H1 (cell line): ENCODE measurements around the gene HSD17B2. TPM values are rescaled to one million over a fixed set of nuclear protein-coding genes. Genes with fewer than 3 reads are reported as not detected.

Experiments
- CTCF ChIA-PET: fragments of 300-600 bp; sonication (Branson Sonifier 250); formaldehyde crosslinking; loops from one replicate; lab custom pipeline; 2021; ENCODE audit not compliant: partially characterized antibody; lab: Charles Lee
- POLR2A ChIA-PET: fragments of 300-600 bp; sonication (Branson Sonifier 250); formaldehyde crosslinking; loops from one replicate; lab custom pipeline; 2021; ENCODE audit warnings: inconsistent platforms; ENCODE audit not compliant: partially characterized antibody; lab: Charles Lee
- DNase-seq, 2 experiments: peaks; one replicate each; pipeline versions ENCODE4 v3.0.0 to v3.0.0-alpha.2; 2010 to 2022; ENCODE audit warnings: low spot score in 2 of 2, low read depth in 1 of 2, mixed read lengths in 1 of 2
- FAIRE-seq: peaks from 2 replicates; lab custom pipeline; 2011; peaks lifted over from hg19 to GRCh38; lab: Jason Lieb, UNC
- H2AFZ ChIP-seq: 2 replicates; pipeline ENCODE4 v1.8.1; 2012; ENCODE audit warnings: low read length, inconsistent platforms
- H2AK5ac ChIP-seq: 2 replicates; pipeline ENCODE4 v1.6.1; 2013; ENCODE audit warnings: low read depth, low read length
- H2BK120ac ChIP-seq: replicated peaks from 2 replicates; pipeline ENCODE3; 2013; ENCODE audit warnings: low read depth, low read length, inconsistent platforms
- H2BK12ac ChIP-seq: 2 replicates; pipeline ENCODE4 v1.6.1; 2013; ENCODE audit warnings: low read depth, low read length
- H2BK15ac ChIP-seq: 2 replicates; pipeline ENCODE4 v1.6.1; 2013; ENCODE audit warnings: low read length
- H2BK20ac ChIP-seq: 2 replicates; pipeline ENCODE4 v1.6.1; 2013; ENCODE audit warnings: low read length
- H2BK5ac ChIP-seq: 2 replicates; pipeline ENCODE4 v1.6.1; 2013; ENCODE audit warnings: low read depth, low read length
- H3K14ac ChIP-seq: 2 replicates; pipeline ENCODE4 v1.6.1; 2013; ENCODE audit warnings: inconsistent platforms; ENCODE audit not compliant: insufficient read length
- H3K18ac ChIP-seq: 2 replicates; pipeline ENCODE4 v1.6.1; 2013; ENCODE audit warnings: low read length; ENCODE audit errors: extremely low read depth
- H3K23ac ChIP-seq: 2 replicates; pipeline ENCODE4 v1.6.1; 2013; ENCODE audit warnings: inconsistent platforms; ENCODE audit not compliant: insufficient read length
- H3K23me2 ChIP-seq: 2 replicates; pipeline ENCODE4 v1.6.1; 2013; ENCODE audit warnings: low read depth, low read length
- H3K27ac ChIP-seq: 2 replicates; pipeline ENCODE4 v1.6.1; 2011; ENCODE audit warnings: low read depth, low read length, inconsistent platforms
- H3K27me3 ChIP-seq, 4 experiments: replicated peaks in 1 of 4; 1 replicate in 1 of 4; 2 replicates in 3 of 4; pipeline versions ENCODE4 v1.6.1 to v1.8.1; 2011 to 2013; ENCODE audit warnings: low read length in 3 of 4, mild to moderate bottlenecking in 3 of 4, inconsistent platforms in 2 of 4, mixed read lengths in 2 of 4, moderate library complexity in 1 of 4; ENCODE audit not compliant: control insufficient read depth in 3 of 4, insufficient read depth in 3 of 4; ENCODE audit errors: extremely low read depth in 1 of 4
- H3K36me3 ChIP-seq, 4 experiments: 2 replicates each; pipeline versions ENCODE4 v1.6.1 to v1.8.1; 2011 to 2013; ENCODE audit warnings: mild to moderate bottlenecking in 4 of 4, low read length in 3 of 4, moderate library complexity in 2 of 4, control low read depth in 1 of 4, inconsistent platforms in 1 of 4; ENCODE audit not compliant: insufficient read depth in 4 of 4, control insufficient read depth in 2 of 4
- H3K4ac ChIP-seq: replicated peaks from 2 replicates; pipeline ENCODE3; 2013; ENCODE audit warnings: low read length, low read depth, mixed read lengths, inconsistent platforms; ENCODE audit not compliant: insufficient read length
- H3K4me1 ChIP-seq, 4 experiments: replicated peaks in 1 of 4; 1 replicate in 1 of 4; 2 replicates in 3 of 4; pipeline versions ENCODE4 v1.6.1 to v1.8.1; 2011 to 2013; ENCODE audit warnings: low read length in 3 of 4, inconsistent platforms in 2 of 4, mixed read lengths in 1 of 4; ENCODE audit not compliant: insufficient read depth in 4 of 4, control insufficient read depth in 3 of 4
- H3K4me2 ChIP-seq, 2 experiments: 2 replicates each; pipeline versions ENCODE4 v1.6.1 to v1.8.1; 2011 to 2013; ENCODE audit warnings: low read depth in 2 of 2, low read length in 2 of 2, control low read depth in 1 of 2, inconsistent platforms in 1 of 2, mild to moderate bottlenecking in 1 of 2; ENCODE audit not compliant: insufficient read depth in 1 of 2
- H3K4me3 ChIP-seq, 4 experiments: fragments of 200-600, 300-600 bp in 1 of 4; sonication (generic), shearing (Covaris generic), sonication (Bioruptor Twin) in 1 of 4; 2 replicates each; pipeline versions ENCODE4 v1.5.1 to v1.8.1; 2011 to 2016; ENCODE audit warnings: low read length in 4 of 4, low read depth in 3 of 4, control low read depth in 2 of 4, inconsistent platforms in 2 of 4, mild to moderate bottlenecking in 2 of 4, mixed read lengths in 1 of 4, moderate library complexity in 1 of 4; ENCODE audit not compliant: insufficient read depth in 2 of 4; ENCODE audit errors: extremely low read depth in 1 of 4
- H3K56ac ChIP-seq: replicated peaks from 2 replicates; pipeline ENCODE3; 2013; ENCODE audit warnings: low read depth, mild to moderate bottlenecking, mixed read lengths, low read length, inconsistent platforms; ENCODE audit not compliant: insufficient read length
- H3K79me1 ChIP-seq: 2 replicates; pipeline ENCODE4 v1.6.1; 2013; ENCODE audit warnings: low read depth, low read length, control low read depth
- H3K79me2 ChIP-seq, 2 experiments: 2 replicates each; pipeline versions ENCODE4 v1.6.1 to v1.8.1; 2012 to 2013; ENCODE audit warnings: low read length in 2 of 2, mild to moderate bottlenecking in 2 of 2, inconsistent platforms in 1 of 2; ENCODE audit not compliant: insufficient read depth in 2 of 2, control insufficient read depth in 1 of 2
- H3K9ac ChIP-seq, 4 experiments: replicated peaks in 1 of 4; 1 replicate in 1 of 4; 2 replicates in 3 of 4; pipeline versions ENCODE4 v1.6.1 to v1.8.1; 2011 to 2013; ENCODE audit warnings: low read depth in 3 of 4, low read length in 3 of 4, control low read depth in 2 of 4, mild to moderate bottlenecking in 2 of 4, moderate library complexity in 2 of 4, inconsistent platforms in 1 of 4; ENCODE audit errors: extremely low read depth in 1 of 4
- H3K9me3 ChIP-seq, 2 experiments: 2 replicates each; pipeline versions ENCODE4 v1.6.1 to v1.8.1; 2012 to 2013; ENCODE audit warnings: mild to moderate bottlenecking in 2 of 2, moderate library complexity in 2 of 2, control low read depth in 1 of 2, inconsistent platforms in 1 of 2, low read depth in 1 of 2, low read length in 1 of 2, mixed read lengths in 1 of 2; ENCODE audit not compliant: insufficient read depth in 2 of 2
- H4K20me1 ChIP-seq, 2 experiments: replicated peaks in 1 of 2; 2 replicates each; pipeline versions ENCODE3 to v1.8.1; 2011 to 2013; ENCODE audit warnings: inconsistent platforms in 2 of 2, low read length in 2 of 2, mild to moderate bottlenecking in 1 of 2; ENCODE audit not compliant: insufficient read depth in 2 of 2, control insufficient read depth in 1 of 2
- H4K5ac ChIP-seq: 2 replicates; pipeline ENCODE4 v1.6.1; 2013; ENCODE audit warnings: low read length, low read depth, mixed read lengths, inconsistent platforms; ENCODE audit not compliant: insufficient read length
- H4K8ac ChIP-seq: 2 replicates; pipeline ENCODE4 v1.8.0; 2013; ENCODE audit warnings: mild to moderate bottlenecking, moderate library complexity, low read length, inconsistent platforms; ENCODE audit not compliant: insufficient read depth; ENCODE audit errors: extremely low read depth
- H4K91ac ChIP-seq: replicated peaks from 2 replicates; pipeline ENCODE3; 2013; ENCODE audit warnings: low read length, mixed read lengths, inconsistent platforms; ENCODE audit not compliant: insufficient read length
- BRCA1 ChIP-seq: IDR thresholded peaks from 2 replicates; pipeline ENCODE4 v1.6.1; 2012; ENCODE audit warnings: low read depth, low read length, improper control_type of control experiment
- EGR1 ChIP-seq: IDR thresholded peaks from 2 replicates; pipeline ENCODE4 v1.6.1; 2011; ENCODE audit warnings: low read depth, low read length, borderline replicate concordance
- EP300 ChIP-seq, 2 experiments: IDR thresholded peaks; 1 replicate in 1 of 2; 2 replicates in 1 of 2; pipeline ENCODE4 v1.6.1; 2011 to 2012; ENCODE audit warnings: low read depth in 2 of 2, low read length in 2 of 2, mild to moderate bottlenecking in 2 of 2, borderline replicate concordance in 1 of 2, inconsistent platforms in 1 of 2, moderate library complexity in 1 of 2
- FOSL1 ChIP-seq: IDR thresholded peaks from 2 replicates; pipeline ENCODE4 v1.6.1; 2011; ENCODE audit warnings: mild to moderate bottlenecking, low read depth, low read length, moderate library complexity; ENCODE audit not compliant: insufficient read depth
- GABPA ChIP-seq: IDR thresholded peaks from 2 replicates; pipeline ENCODE4 v1.6.1; 2011; ENCODE audit warnings: mild to moderate bottlenecking, low read length, moderate library complexity, borderline replicate concordance; ENCODE audit not compliant: insufficient read depth
- HDAC6 ChIP-seq: IDR thresholded peaks from one replicate; pipeline ENCODE4 v1.7.1; 2012; ENCODE audit warnings: low read depth, mild to moderate bottlenecking, inconsistent platforms, low read length, moderate library complexity
- JUND ChIP-seq: IDR thresholded peaks from 2 replicates; pipeline ENCODE4 v1.6.1; 2011; ENCODE audit warnings: mild to moderate bottlenecking, improper control_type of control experiment, low read length
- KDM5A ChIP-seq: fragments of 200-600 bp; IDR thresholded peaks from 2 replicates; pipeline ENCODE4 v1.7.1; 2012; ENCODE audit warnings: mild to moderate bottlenecking, low read length, inconsistent platforms, mixed read lengths
- POLR2A ChIP-seq, 2 experiments: IDR thresholded peaks; 1 replicate in 1 of 2; 2 replicates in 1 of 2; pipeline ENCODE4 v1.6.1; 2011; ENCODE audit warnings: low read depth in 2 of 2, low read length in 2 of 2, mild to moderate bottlenecking in 2 of 2; ENCODE audit errors: control extremely low read depth in 1 of 2
- SAP30 ChIP-seq: fragments of 300-600 bp; sonication (generic); IDR thresholded peaks from 2 replicates; pipeline ENCODE4 v1.7.1; 2012; ENCODE audit warnings: low read length, moderate library complexity, mild to moderate bottlenecking, inconsistent platforms; ENCODE audit not compliant: insufficient read depth, insufficient replicate concordance
- SP1 ChIP-seq: IDR thresholded peaks from 2 replicates; pipeline ENCODE4 v1.6.1; 2011; ENCODE audit warnings: low read depth, low read length
- SRF ChIP-seq: IDR thresholded peaks from 2 replicates; pipeline ENCODE4 v1.6.1; 2011; ENCODE audit warnings: mild to moderate bottlenecking, low read depth, low read length, moderate library complexity
- WGBS, 2 experiments: shearing (Covaris generic) in 1 of 2; methylation state at CpG; one replicate each; pipeline versions ENCODE4 v1.1.6 to v1.1.7; 2013 to 2015; ENCODE audit warnings: low lambda C conversion rate in 2 of 2, mixed read lengths in 2 of 2, inconsistent platforms in 1 of 2, low coverage in 1 of 2, missing lambda C conversion rate in 1 of 2; ENCODE audit not compliant: insufficient replicate concordance in 2 of 2, insufficient coverage in 1 of 2, insufficient read length in 1 of 2; ENCODE audit errors: extremely low coverage in 1 of 2, missing lambda C conversion rate in 1 of 2; 5-methylcytosine and 5-hydroxymethylcytosine counted together
- polyA plus RNA-seq, 7 experiments: library from polyadenylated mRNA; depleted of rRNA in 3 of 7; stranded (reverse) in 5 of 7; unstranded in 2 of 7; fragments of >200 nt in 5 of 7; fragments of 200-250 nt in 2 of 7; gene quantifications; 1 replicate in 5 of 7; 2 replicates in 1 of 7; 4 replicates in 1 of 7; pipeline versions ENCODE4 v1.2.1 to v1.2.3, GENCODE V29; 2011 to 2013; ENCODE audit warnings: missing spikeins in 2 of 7, mixed read lengths in 2 of 7
- total RNA-seq: library from RNA; stranded (reverse); fragmentation: NEBNext Ultra II Directional; extraction: Animal tissue kit (Norgen Biotek cat#: 25700); gene quantifications from 2 replicates; pipeline ENCODE4 v1.2.1, GENCODE V29; 2021
- TF ChIP-seq, protein P1 (sequence below): IDR thresholded peaks from 2 replicates; pipeline ENCODE4 v1.6.1; 2012; ENCODE audit warnings: low read length, inconsistent platforms

HSD17B2 gene
- total and polyA plus RNA-seq, 2 of the 8 experiments (the other 6 are each of a cell fraction or from before 2014, with no cell fraction given): not detected

DNA sequence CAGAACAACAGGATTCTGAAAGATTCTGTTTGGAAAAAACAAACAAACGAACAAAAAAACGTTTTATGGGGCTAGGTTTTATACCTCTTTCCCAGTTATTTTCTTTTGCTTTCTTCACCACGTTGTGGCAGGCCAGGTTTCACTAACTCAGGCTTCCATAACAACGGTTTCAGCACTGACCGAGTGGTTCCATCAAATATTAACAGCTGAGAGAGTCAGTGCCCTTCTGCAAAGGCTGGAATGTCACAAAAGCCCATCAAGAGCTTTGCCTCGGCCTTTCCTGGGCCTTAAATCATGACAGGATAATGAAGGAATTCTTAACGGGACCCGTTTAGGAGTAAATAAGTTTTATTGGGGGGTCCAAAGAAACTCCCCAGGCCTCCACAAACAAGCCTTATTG, 100.8 kb downstream of the HSD17B2 start:
- Histone ChIP-seq H3K23me2 (no peaks in the 10 kb centered on the region), H2BK5ac (no peak overlapping the region), H4K20me1 (no peaks in the 10 kb centered on the region), H2BK12ac (no peak overlapping the region), H3K4me1 (peaks cover 0 to 7% (median 2%) of the 10 kb centered on the region in 4 experiments; a peak in 3 of 7 replicates), H3K18ac (no peak overlapping the region), H3K14ac (no peak overlapping the region), H2AK5ac (no peak overlapping the region), H4K91ac (no peak overlapping the region), H4K8ac (no peak overlapping the region), H3K27me3 (no peaks in the 10 kb centered on the region), H3K9ac (no peak overlapping the region), H3K79me2 (no peaks in the 10 kb centered on the region), H2BK20ac (no peak overlapping the region), H3K4ac (no peak overlapping the region), H3K9me3 (no peaks in the 10 kb centered on the region), H3K23ac (no peak overlapping the region), H3K79me1 (no peaks in the 10 kb centered on the region), H4K5ac (no peak overlapping the region), H2AFZ (no peak overlapping the region), H3K36me3 (peaks cover 0 to 8% (median 3%) of the 10 kb centered on the region in 4 experiments; a peak in 3 of 8 replicates), H3K56ac (no peak overlapping the region), H3K4me2 (no peak overlapping the region), H3K27ac (no peak overlapping the region), H3K4me3 (no peak overlapping the region), H2BK120ac (no peak overlapping the region), H2BK15ac (no peak overlapping the region)
- 81% methylated on average over 8 of the region's 8 CpGs; no CpG with 5 or more reads in 1 of the 2 experiments for WGBS, 2 experiments
- FAIRE-seq (no peak), DNase-seq (no peak)
- no peak for TF ChIP-seq SP1
- TF ChIP-seq GABPA: no peak
- no peak for TF ChIP-seq EP300 (IDR thresholded peaks at IDR 0.05; ENCODE audit: borderline replicate concordance in 1 of 2, low read depth in 2 of 2, low read length in 2 of 2)
- no peak for TF ChIP-seq POLR2A (IDR thresholded peaks at IDR 0.05; ENCODE audit: control extremely low read depth in 1 of 2, low read depth in 2 of 2, low read length in 2 of 2)
- TF ChIP-seq EGR1: no peak
- no peak for TF ChIP-seq SAP30
- no peak for TF ChIP-seq HDAC6
- no peak for TF ChIP-seq JUND
- TF ChIP-seq KDM5A: no peak
- no peak for TF ChIP-seq SRF
- no peak for TF ChIP-seq BRCA1
- no peak for TF ChIP-seq FOSL1
- TF ChIP-seq, protein P1, sequence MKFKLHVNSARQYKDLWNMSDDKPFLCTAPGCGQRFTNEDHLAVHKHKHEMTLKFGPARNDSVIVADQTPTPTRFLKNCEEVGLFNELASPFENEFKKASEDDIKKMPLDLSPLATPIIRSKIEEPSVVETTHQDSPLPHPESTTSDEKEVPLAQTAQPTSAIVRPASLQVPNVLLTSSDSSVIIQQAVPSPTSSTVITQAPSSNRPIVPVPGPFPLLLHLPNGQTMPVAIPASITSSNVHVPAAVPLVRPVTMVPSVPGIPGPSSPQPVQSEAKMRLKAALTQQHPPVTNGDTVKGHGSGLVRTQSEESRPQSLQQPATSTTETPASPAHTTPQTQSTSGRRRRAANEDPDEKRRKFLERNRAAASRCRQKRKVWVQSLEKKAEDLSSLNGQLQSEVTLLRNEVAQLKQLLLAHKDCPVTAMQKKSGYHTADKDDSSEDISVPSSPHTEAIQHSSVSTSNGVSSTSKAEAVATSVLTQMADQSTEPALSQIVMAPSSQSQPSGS: no peak
- POLR2A ChIA-PET: interaction anchor here (0.7 to 1.6 kb wide), 3 partner anchors 8 to 95 kb away, joined by 3 to 13 read pairs (median 3); no protein-coding TSS in a partner anchor
- CTCF ChIA-PET: interaction anchor here (1.2 kb wide), 1 partner anchor 127 kb away, joined by 3 read pairs; no protein-coding TSS in a partner anchor
